ENCODE data around the gene DEUP1. TPM values are rescaled to one million over a fixed set of nuclear protein-coding genes. Genes with fewer than 3 reads are reported as not detected.

Gene DEUP1
- total RNA-seq (2022): not detected in 2 replicates
- percentile 12 among the genes with signal in this experiment for Bru-seq, nascent RNA
- BruChase-seq, experiment 1, labeled RNA remaining after a 6-hour chase: percentile 11 among the genes with signal in this experiment
- percentile 11 among the genes with signal in this experiment for BruChase-seq, experiment 2, labeled RNA remaining after a 2-hour chase
- long read RNA-seq, partial matches to known transcripts: 0 of 2 reads
- long read RNA-seq, other reads (novel, unspliced or antisense): 2 of 2 reads

DNA sequence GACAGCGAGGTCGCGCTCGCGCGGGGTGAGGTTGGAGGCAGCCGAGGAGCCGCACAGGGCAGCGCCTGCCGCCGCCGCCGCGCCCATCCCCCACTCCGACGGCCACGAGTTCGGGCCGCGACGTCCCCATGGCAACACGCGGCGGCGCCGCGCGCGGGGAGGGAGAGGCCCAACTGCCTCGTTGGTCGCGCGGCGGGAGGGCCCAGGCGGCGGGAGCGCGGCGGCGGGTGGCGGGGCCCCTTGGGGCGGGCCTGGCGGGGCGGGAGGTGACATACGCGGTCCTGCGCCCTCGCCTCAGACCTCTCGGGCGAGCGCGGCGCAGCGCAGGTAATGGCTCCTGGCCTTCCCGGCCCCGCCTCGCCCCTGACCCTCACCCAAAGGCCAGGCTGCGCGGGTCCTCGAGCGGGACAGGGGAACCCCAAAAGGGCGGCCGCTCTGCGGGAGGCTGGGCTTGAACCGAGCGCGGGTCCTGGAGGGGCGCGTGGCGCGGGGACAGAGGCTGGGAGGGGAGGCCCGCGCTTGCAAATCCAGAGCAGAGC, at the start of gene DEUP1:
Gene DEUP1, plus strand, starts transcription at position 297 of the 539 bp plus-strand sequence. CDS start 1,518 bp downstream, outside the sequence.
- H3K9me3 Mint-ChIP-seq (ENCODE audit: low read depth, unreplicated experiment): no peaks in the 10 kb centered on the region
- intact Hi-C loops (cut with micrococcal nuclease; ENCODE audit: unreplicated experiment): no loop called here
- BruUV-seq (replicated peaks): no TSS peak
- no peaks in the 10 kb centered on the region for H3K4me1 Mint-ChIP-seq (ENCODE audit: low read depth, unreplicated experiment)
- H3K27me3 Mint-ChIP-seq (ENCODE audit: unreplicated experiment): no peaks in the 10 kb centered on the region
- H3K36me3 Mint-ChIP-seq (ENCODE audit: insufficient read depth, unreplicated experiment): no peaks in the 10 kb centered on the region
- no peak for DNase-seq
- TF ChIP-seq, protein P1, sequence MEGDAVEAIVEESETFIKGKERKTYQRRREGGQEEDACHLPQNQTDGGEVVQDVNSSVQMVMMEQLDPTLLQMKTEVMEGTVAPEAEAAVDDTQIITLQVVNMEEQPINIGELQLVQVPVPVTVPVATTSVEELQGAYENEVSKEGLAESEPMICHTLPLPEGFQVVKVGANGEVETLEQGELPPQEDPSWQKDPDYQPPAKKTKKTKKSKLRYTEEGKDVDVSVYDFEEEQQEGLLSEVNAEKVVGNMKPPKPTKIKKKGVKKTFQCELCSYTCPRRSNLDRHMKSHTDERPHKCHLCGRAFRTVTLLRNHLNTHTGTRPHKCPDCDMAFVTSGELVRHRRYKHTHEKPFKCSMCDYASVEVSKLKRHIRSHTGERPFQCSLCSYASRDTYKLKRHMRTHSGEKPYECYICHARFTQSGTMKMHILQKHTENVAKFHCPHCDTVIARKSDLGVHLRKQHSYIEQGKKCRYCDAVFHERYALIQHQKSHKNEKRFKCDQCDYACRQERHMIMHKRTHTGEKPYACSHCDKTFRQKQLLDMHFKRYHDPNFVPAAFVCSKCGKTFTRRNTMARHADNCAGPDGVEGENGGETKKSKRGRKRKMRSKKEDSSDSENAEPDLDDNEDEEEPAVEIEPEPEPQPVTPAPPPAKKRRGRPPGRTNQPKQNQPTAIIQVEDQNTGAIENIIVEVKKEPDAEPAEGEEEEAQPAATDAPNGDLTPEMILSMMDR (IDR thresholded peaks at IDR 0.05; ENCODE audit: unreplicated experiment): no peak
- CTCF ChIA-PET: interaction anchor here (0.7 kb wide), 1 partner anchor 202 kb away, joined by 3 read pairs; no protein-coding TSS in a partner anchor
- no peak within 1 kb of the TSS for H3K27ac Mint-ChIP-seq (ENCODE audit: unreplicated experiment)
- no peak within 1 kb of the TSS for H3K4me3 Mint-ChIP-seq (ENCODE audit: low read depth, unreplicated experiment)

DNA sequence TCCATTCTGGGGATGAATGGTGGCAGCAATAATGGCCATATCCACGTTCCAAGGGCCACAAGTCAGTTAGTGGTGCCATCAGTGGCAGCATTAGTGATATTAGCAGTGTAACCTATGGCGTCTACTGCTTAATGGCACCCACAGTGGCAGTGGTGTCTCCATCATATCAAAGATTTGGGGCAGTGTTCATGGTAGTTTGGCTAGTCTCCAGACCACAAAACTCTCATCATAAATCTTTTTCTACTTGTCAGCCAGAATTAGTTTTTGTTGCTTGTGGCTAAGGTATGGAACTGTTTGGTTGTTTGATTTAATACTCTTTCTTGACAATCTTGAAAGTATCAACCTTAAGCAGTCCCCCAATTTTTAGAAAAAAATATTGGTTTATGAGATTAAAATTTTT, 45.1 kb upstream of the DEUP1 start:
- H3K27ac Mint-ChIP-seq (ENCODE audit: unreplicated experiment): no peak overlapping the region
- CTCF ChIA-PET: no interaction called here
- BruUV-seq (replicated peaks): no TSS peak
- intact Hi-C loops (cut with micrococcal nuclease; ENCODE audit: unreplicated experiment): no loop called here
- H3K9me3 Mint-ChIP-seq (ENCODE audit: low read depth, unreplicated experiment): peaks cover 3% of the 10 kb centered on the region
- TF ChIP-seq, protein P1 (IDR thresholded peaks at IDR 0.05; ENCODE audit: unreplicated experiment): no peak
- H3K4me1 Mint-ChIP-seq (ENCODE audit: low read depth, unreplicated experiment): no peaks in the 10 kb centered on the region
- DNase-seq: no peak
- H3K4me3 Mint-ChIP-seq (ENCODE audit: low read depth, unreplicated experiment): no peak overlapping the region
- H3K27me3 Mint-ChIP-seq (ENCODE audit: unreplicated experiment): no peaks in the 10 kb centered on the region
- H3K36me3 Mint-ChIP-seq (ENCODE audit: insufficient read depth, unreplicated experiment): no peaks in the 10 kb centered on the region

DNA sequence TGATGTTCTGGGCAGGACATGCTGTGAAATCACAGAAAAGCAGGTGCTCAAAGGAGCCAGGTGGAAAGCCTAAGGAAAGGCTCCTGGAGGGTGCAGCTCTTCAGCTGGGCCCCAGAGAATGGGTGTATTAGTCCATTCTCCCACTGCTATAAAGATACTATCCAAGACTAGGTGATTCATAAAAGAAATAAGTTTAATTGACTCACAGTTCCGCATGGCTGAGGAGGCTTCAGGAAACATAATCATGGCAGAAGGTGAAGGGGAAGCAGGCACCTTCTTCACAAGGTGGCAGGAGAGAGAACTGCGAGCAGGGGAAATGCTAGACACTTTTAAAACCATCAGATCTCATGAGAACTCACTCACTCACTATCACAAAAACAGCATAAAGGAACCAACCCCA, 43.1 kb upstream of the DEUP1 start:
- no peak overlapping the region for H3K4me3 Mint-ChIP-seq (ENCODE audit: low read depth, unreplicated experiment)
- no TSS peak for BruUV-seq (replicated peaks)
- H3K27me3 Mint-ChIP-seq (ENCODE audit: unreplicated experiment): no peaks in the 10 kb centered on the region
- no peak for DNase-seq
- no peak overlapping the region for H3K27ac Mint-ChIP-seq (ENCODE audit: unreplicated experiment)
- CTCF ChIA-PET: no interaction called here
- TF ChIP-seq, protein P1 (IDR thresholded peaks at IDR 0.05; ENCODE audit: unreplicated experiment): no peak
- H3K9me3 Mint-ChIP-seq (ENCODE audit: low read depth, unreplicated experiment): peaks cover 3% of the 10 kb centered on the region
- no peaks in the 10 kb centered on the region for H3K36me3 Mint-ChIP-seq (ENCODE audit: insufficient read depth, unreplicated experiment)
- intact Hi-C loops (cut with micrococcal nuclease; ENCODE audit: unreplicated experiment): no loop called here
- H3K4me1 Mint-ChIP-seq (ENCODE audit: low read depth, unreplicated experiment): no peaks in the 10 kb centered on the region

DNA sequence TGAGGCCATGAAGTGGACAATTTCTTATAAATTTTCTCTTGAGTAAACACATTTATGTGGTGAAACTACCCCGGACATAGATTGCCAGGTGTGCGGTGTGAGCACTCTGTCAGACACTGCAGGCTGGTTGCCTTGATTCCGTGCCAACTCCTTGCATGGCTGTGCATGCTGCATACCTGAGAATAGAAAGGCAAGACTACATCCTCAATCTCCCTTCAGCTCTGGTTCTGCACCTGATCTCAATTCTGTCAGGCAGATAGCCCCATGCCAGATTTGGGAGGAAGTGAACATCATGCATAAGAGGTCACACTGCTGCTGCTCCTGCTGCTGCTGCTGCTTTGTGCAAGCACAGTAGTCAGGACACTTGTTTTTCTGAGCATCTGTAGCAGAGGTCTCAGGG, 42.5 kb upstream of the DEUP1 start:
- Mint-ChIP-seq H3K9me3 (ENCODE audit: low read depth, unreplicated experiment) (peaks cover 3% of the 10 kb centered on the region), H3K4me3 (ENCODE audit: low read depth, unreplicated experiment) (no peak overlapping the region)
- no TSS peak for BruUV-seq (replicated peaks)

More for the DNA sequence above, 42.5 kb upstream of the DEUP1 start:
- no peaks in the 10 kb centered on the region for H3K27me3 Mint-ChIP-seq (ENCODE audit: unreplicated experiment)
- H3K4me1 Mint-ChIP-seq (ENCODE audit: low read depth, unreplicated experiment): no peaks in the 10 kb centered on the region
- H3K27ac Mint-ChIP-seq (ENCODE audit: unreplicated experiment): no peak overlapping the region
- TF ChIP-seq, protein P1 (IDR thresholded peaks at IDR 0.05; ENCODE audit: unreplicated experiment): no peak
- no peak for DNase-seq
- intact Hi-C loops (cut with micrococcal nuclease; ENCODE audit: unreplicated experiment): no loop called here
- CTCF ChIA-PET: no interaction called here
- no peaks in the 10 kb centered on the region for H3K36me3 Mint-ChIP-seq (ENCODE audit: insufficient read depth, unreplicated experiment)
